Common myeloid progenitor, CD34-positive (primary cell): ENCODE measurements around the gene CHRNA10.

ENCODE experiments used
- CTCF ChIA-PET: fragments of 350-600 bp; sonication (Branson Sonifier 250); formaldehyde crosslinking; loops from one replicate; lab custom pipeline; 2021; ENCODE audit warnings: antibody characterized with exemption; lab: Charles Lee
- POLR2A ChIA-PET: fragments of 350-600 bp; sonication (Branson Sonifier 250); formaldehyde crosslinking; loops from one replicate; lab custom pipeline; 2021; ENCODE audit warnings: antibody characterized with exemption; lab: Charles Lee
- DNase-seq, 3 donors: peaks; one replicate each; pipeline versions ENCODE4 v3.0.0 to v3.0.0-alpha.2; 2013
- H3K27ac ChIP-seq, 2 experiments: 1 replicate in 1 of 2; 2 replicates in 1 of 2; pipeline ENCODE4 v1.7.0; 2013; ENCODE audit warnings: inconsistent platforms in 2 of 2, low read length in 2 of 2, mild to moderate bottlenecking in 2 of 2, low read depth in 1 of 2, moderate library complexity in 1 of 2; ENCODE audit not compliant: severe bottlenecking in 2 of 2, insufficient read depth in 1 of 2, poor library complexity in 1 of 2
- H3K27me3 ChIP-seq, 5 experiments: replicated peaks in 2 of 5; 1 replicate in 3 of 5; 2 replicates in 2 of 5; pipeline versions ENCODE4 v1.6.1 to v1.7.0; 2013; ENCODE audit warnings: low read length in 4 of 5, mild to moderate bottlenecking in 2 of 5, moderate library complexity in 2 of 5, inconsistent platforms in 1 of 5; ENCODE audit not compliant: insufficient read depth in 5 of 5, control insufficient read depth in 4 of 5
- H3K36me3 ChIP-seq, 4 experiments: 1 replicate in 2 of 4; 2 replicates in 2 of 4; pipeline versions ENCODE4 v1.6.1 to v1.7.0; 2013; ENCODE audit warnings: low read length in 3 of 4, control low read depth in 1 of 4, mild to moderate bottlenecking in 1 of 4; ENCODE audit not compliant: control insufficient read depth in 4 of 4, insufficient read depth in 4 of 4
- H3K4me1 ChIP-seq, 4 experiments: 1 replicate in 3 of 4; 2 replicates in 1 of 4; pipeline versions ENCODE4 v1.6.1 to v1.7.1; 2013; ENCODE audit warnings: low read length in 3 of 4, mild to moderate bottlenecking in 3 of 4, control low read depth in 1 of 4, inconsistent platforms in 1 of 4, moderate library complexity in 1 of 4; ENCODE audit not compliant: control insufficient read depth in 4 of 4, insufficient read depth in 4 of 4; ENCODE audit errors: control extremely low read depth in 1 of 4
- H3K4me3 ChIP-seq, 7 experiments: 1 replicate in 4 of 7; 2 replicates in 3 of 7; pipeline versions ENCODE4 v1.5.1 to v1.7.0; 2013; ENCODE audit warnings: mild to moderate bottlenecking in 7 of 7, low read length in 6 of 7, moderate library complexity in 6 of 7, inconsistent platforms in 2 of 7, low read depth in 2 of 7, control low read depth in 1 of 7; ENCODE audit not compliant: insufficient read depth in 4 of 7, control insufficient read depth in 1 of 7; ENCODE audit errors: extremely low read depth in 1 of 7
- H3K9me3 ChIP-seq, 5 experiments: 1 replicate in 4 of 5; 2 replicates in 1 of 5; pipeline versions ENCODE4 v1.6.1 to v1.7.1; 2013; ENCODE audit warnings: low read length in 4 of 5, mild to moderate bottlenecking in 2 of 5, inconsistent platforms in 1 of 5, low read depth in 1 of 5, moderate library complexity in 1 of 5; ENCODE audit not compliant: control insufficient read depth in 4 of 5, insufficient read depth in 2 of 5; ENCODE audit errors: control extremely low read depth in 1 of 5
- WGBS: methylation state at CpG from one replicate; pipeline ENCODE4 v1.1.5; 2013; ENCODE audit not compliant: insufficient coverage; 5-methylcytosine and 5-hydroxymethylcytosine counted together

Gene CHRNA10

DNA sequence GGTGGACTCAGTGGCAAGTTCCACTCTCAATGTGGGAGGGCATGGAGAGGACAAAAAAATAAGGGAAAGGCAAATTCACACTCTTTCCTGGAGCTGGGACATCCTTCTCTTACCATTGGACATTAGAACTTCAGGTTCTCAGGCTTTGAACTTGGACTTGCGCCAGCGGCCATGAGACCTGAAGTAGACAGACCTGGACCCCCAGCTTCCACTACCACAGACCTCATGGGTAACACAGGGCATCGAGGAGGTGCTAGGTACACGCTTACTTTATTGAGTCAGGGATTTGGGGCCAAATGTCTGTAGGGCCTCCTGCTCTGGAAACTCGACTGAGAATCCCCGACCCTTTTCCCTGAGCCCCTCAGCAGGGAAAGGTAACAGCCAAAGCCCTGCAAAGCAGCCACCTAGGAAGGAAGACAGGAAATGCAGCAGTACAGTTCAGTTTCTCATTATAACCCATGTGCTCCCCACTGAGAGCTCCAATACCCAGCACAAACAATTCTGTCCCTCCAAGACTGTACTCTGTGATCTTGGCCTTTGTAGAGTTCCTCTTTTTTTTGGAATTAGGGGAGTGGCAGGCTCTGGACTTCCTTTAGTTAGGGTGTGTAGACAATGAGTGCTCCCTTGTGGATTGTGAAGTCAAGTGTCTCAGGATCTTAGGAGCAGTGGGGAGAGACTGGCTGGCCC, 5.7 kb downstream of the CHRNA10 start:
- Histone ChIP-seq H3K9me3 (no peaks in the 10 kb centered on the region), H3K4me1 (peaks cover 0 to 10% (median 3%) of the 10 kb centered on the region in 4 experiments), H3K27ac (no peak overlapping the region), H3K27me3 (no peaks in the 10 kb centered on the region), H3K36me3 (peaks cover 5 to 54% (median 39%) of the 10 kb centered on the region in 4 experiments), H3K4me3 (no peak overlapping the region)
- CTCF ChIA-PET, result no interaction called here
- peak; percentile 11 to 43 (median 32) for DNase-seq
- POLR2A ChIA-PET, result no interaction called here
- WGBS, result 85% methylated on average over 6 of the region's 6 CpGs

- no peaks in the 10 kb centered on the region for H3K27me3 ChIP-seq
- H3K36me3 ChIP-seq, result peaks cover 3 to 42% (median 32%) of the 10 kb centered on the region in 4 experiments
- ChIA-PET POLR2A (no interaction called here), CTCF (interaction anchor here (1.3 kb wide), 1 partner anchor 17 kb away, joined by 3 read pairs; no protein-coding TSS in a partner anchor)
- H3K4me1 ChIP-seq, result peaks cover 0 to 10% (median 3%) of the 10 kb centered on the region in 4 experiments
- H3K4me3 ChIP-seq, result no peak overlapping the region
- 97% methylated on average over 7 of the region's 10 CpGs for WGBS
- DNase-seq, result no peak
- H3K9me3 ChIP-seq, result no peaks in the 10 kb centered on the region
- H3K27ac ChIP-seq, result no peak overlapping the region
Measured at GRCh38 chr11:3664032-3664630, 7.1 kb downstream of the CHRNA10 start.

DNA sequence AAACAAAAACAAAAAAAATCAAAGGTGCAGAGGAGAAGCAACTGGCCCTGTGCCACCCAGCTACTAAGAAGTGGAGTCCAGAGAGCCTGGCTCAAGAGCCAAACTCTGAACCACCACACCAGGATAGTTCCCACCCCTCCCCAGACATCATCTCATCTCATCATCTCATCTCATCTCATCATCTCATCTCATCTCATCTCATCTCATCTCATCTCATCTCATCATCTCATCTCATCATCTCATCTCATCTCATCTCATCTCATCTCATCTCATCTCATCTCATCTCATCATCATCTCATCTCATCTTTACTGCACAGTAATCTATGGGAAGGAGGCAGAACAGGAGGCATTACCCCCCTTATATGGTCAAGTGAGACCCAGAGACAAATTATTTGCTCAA, 8.3 kb downstream of the CHRNA10 start:
- POLR2A ChIA-PET, result no interaction called here
- DNase-seq, result no peak
- Histone ChIP-seq H3K27me3 (no peaks in the 10 kb centered on the region), H3K4me1 (peaks cover 0 to 10% (median 3%) of the 10 kb centered on the region in 4 experiments), H3K4me3 (no peak overlapping the region), H3K36me3 (peaks cover 3 to 34% (median 24%) of the 10 kb centered on the region in 4 experiments), H3K9me3 (no peaks in the 10 kb centered on the region), H3K27ac (no peak overlapping the region)
- CTCF ChIA-PET, result interaction anchor here (0.6 to 1.3 kb wide), 2 partner anchors 15 to 18 kb away, joined by 3 read pairs; no protein-coding TSS in a partner anchor

DNA sequence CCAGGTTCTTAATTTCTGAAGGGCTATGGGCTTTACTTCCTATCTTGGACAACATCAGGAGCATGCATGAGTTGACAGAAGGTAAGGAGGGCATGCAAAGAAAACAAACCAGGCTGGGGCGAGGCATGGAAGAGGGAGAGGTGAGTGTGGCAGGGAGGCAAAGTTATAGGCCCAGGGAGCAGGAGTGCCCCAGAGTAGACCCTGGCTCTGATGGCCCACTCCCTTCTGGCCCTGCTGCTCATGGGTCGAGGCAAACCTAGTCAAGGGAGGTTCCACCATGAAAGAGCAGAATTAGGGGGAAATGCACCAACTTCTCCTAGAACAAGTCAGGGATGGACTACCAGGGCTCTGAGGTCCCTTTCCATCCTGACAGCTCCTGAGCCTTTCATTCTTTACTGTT, 10.2 kb downstream of the CHRNA10 start:
- DNase-seq, result no peak
- H3K9me3 ChIP-seq, result no peaks in the 10 kb centered on the region
- H3K27me3 ChIP-seq, result no peaks in the 10 kb centered on the region
- no peak overlapping the region for H3K27ac ChIP-seq
- peaks cover 0 to 6% (median 1%) of the 10 kb centered on the region in 4 experiments for H3K4me1 ChIP-seq
- 92% methylated on average over 2 of the region's 2 CpGs for WGBS
- CTCF ChIA-PET, result no interaction called here
- POLR2A ChIA-PET, result no interaction called here
- H3K36me3 ChIP-seq, result peaks cover 3 to 16% (median 12%) of the 10 kb centered on the region in 4 experiments
- H3K4me3 ChIP-seq, result no peak overlapping the region

- Histone ChIP-seq H3K27ac (no peak overlapping the region), H3K36me3 (peaks cover 3 to 7% (median 5%) of the 10 kb centered on the region in 4 experiments), H3K4me1 (no peaks in the 10 kb centered on the region), H3K27me3 (peaks cover 0 to 2% (median 0%) of the 10 kb centered on the region in 5 experiments), H3K9me3 (no peaks in the 10 kb centered on the region), H3K4me3 (no peak overlapping the region)
- WGBS, result 97% methylated on average over 30 of the region's 33 CpGs
- POLR2A ChIA-PET, result no interaction called here
- no peak for DNase-seq
- CTCF ChIA-PET, result interaction anchor here (0.9 kb wide), 1 partner anchor 14 kb away, joined by 3 read pairs; no protein-coding TSS in a partner anchor
Measured at GRCh38 chr11:3659595-3660515, 11.3 kb downstream of the CHRNA10 start.

GRCh38 chr11:3658252-3658651, 12.9 kb downstream of the CHRNA10 start:
- CTCF ChIA-PET, result no interaction called here
- Histone ChIP-seq H3K27me3 (peaks cover 0 to 5% (median 0%) of the 10 kb centered on the region in 5 experiments), H3K4me3 (no peak overlapping the region), H3K9me3 (no peaks in the 10 kb centered on the region), H3K36me3 (no peaks in the 10 kb centered on the region), H3K27ac (no peak overlapping the region), H3K4me1 (no peaks in the 10 kb centered on the region)
- POLR2A ChIA-PET, result no interaction called here
- DNase-seq, result no peak
- WGBS, result 95% methylated on average over 4 of the region's 8 CpGs
